Activated CD4-positive, alpha-beta T cell treated with anti-CD3 and anti-CD28 coated beads for 48 hours (primary cell): ENCODE data around the gene CS.
"Not testable (repeated sequence)": the region's sequence is repeated elsewhere in the genome, so short reads cannot be mapped to it uniquely, and the experiment has no call there.

Experiments
- DNase-seq: peaks from one replicate; pipeline ENCODE4 v3.0.0-alpha.2; 2020

Gene CS

GRCh38 chr12:56274299-56274698 lies 25.8 kb downstream of the CS start:
- no peak for DNase-seq

- DNase-seq = not testable (repeated sequence)
Observed at GRCh38 chr12:56272468-56272867, 27.7 kb downstream of the CS start.

GRCh38 chr12:56271031-56271430 lies 29.1 kb downstream of the CS start:
- no peak for DNase-seq

GRCh38 chr12:56267443-56268071 lies 32.6 kb downstream of the CS start:
- no peak for DNase-seq

GRCh38 chr12:56266693-56267442 lies 33.3 kb downstream of the CS start, which contains the start of gene COQ10A:
COQ10A (plus strand) TSS chr12:56266942; CDS start chr12:56267119, 177 bp downstream.
- peak; percentile 89 for DNase-seq

GRCh38 chr12:56266068-56266692 lies 34.0 kb downstream of the CS start:
- not testable (repeated sequence) for DNase-seq

GRCh38 chr12:56262955-56263354 lies 37.2 kb downstream of the CS start:
- peak; percentile 34 for DNase-seq

- no peak for DNase-seq
Observed at GRCh38 chr12:56261503-56262232, 38.5 kb downstream of the CS start.

GRCh38 chr12:56260921-56261320 lies 39.2 kb downstream of the CS start:
- no peak for DNase-seq

GRCh38 chr12:56260380-56260779 lies 39.8 kb downstream of the CS start:
- no peak for DNase-seq

- no peak for DNase-seq
Observed at GRCh38 chr12:56258820-56259183, 41.3 kb downstream of the CS start.

- peak; percentile 82 for DNase-seq
Observed at GRCh38 chr12:56258068-56258819, 41.9 kb downstream of the CS start, which contains the start of gene ANKRD52. ANKRD52 (minus strand) TSS chr12:56258384; CDS start chr12:56258269, 115 bp downstream.

GRCh38 chr12:56257491-56258067 lies 42.6 kb downstream of the CS start:
- no peak for DNase-seq

GRCh38 chr12:56257071-56257470 lies 43.1 kb downstream of the CS start:
- DNase-seq = no peak

- no peak for DNase-seq
Observed at GRCh38 chr12:56256326-56256960, 43.7 kb downstream of the CS start.

GRCh38 chr12:56255671-56256070 lies 44.5 kb downstream of the CS start:
- DNase-seq = no peak

- no peak for DNase-seq
Observed at GRCh38 chr12:56253091-56253490, 47.0 kb downstream of the CS start.

- DNase-seq = no peak
Observed at GRCh38 chr12:56252649-56253048, 47.5 kb downstream of the CS start.

GRCh38 chr12:56248711-56249110 lies 51.4 kb downstream of the CS start:
- DNase-seq = no peak

GRCh38 chr12:56247923-56248322 lies 52.2 kb downstream of the CS start:
- DNase-seq = no peak

- no peak for DNase-seq
Observed at GRCh38 chr12:56244494-56244893, 55.6 kb downstream of the CS start.

- no peak for DNase-seq
Observed at GRCh38 chr12:56243731-56244181, 56.4 kb downstream of the CS start.
